ENCODE measurements around the gene THOC5.

The THOC5 gene

DNA sequence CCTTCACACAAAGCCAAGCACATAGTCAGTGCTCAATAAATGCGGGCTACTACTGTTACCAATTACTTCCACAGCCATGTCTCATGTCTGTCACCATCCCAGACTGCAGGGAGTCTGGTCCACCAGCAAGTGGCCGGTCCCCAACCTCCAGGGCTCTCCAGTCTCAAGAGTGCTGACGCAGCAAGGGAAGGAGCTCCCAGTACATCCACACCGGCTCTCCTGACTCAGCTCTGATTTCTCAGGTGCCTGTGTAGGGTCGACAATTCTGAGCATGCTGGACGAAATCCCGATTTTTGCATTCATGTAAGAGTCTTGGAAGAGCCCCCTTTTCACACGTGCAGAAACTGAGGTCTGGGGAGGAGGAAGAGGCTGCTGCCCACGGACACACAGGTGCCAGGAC lies 83.8 kb downstream of the THOC5 start:
- Histone ChIP-seq H3K9me3 (ENCODE audit: severe bottlenecking) (no peaks in the 10 kb centered on the region), H3K36me3 (no peaks in the 10 kb centered on the region), H3K4me3 (ENCODE audit: low read depth, low read length) (no peak overlapping the region), H3K27ac (no peak overlapping the region), H3K27me3 (ENCODE audit: insufficient read depth, low read depth, severe bottlenecking) (no peaks in the 10 kb centered on the region)
- TF ChIP-seq, protein P1, sequence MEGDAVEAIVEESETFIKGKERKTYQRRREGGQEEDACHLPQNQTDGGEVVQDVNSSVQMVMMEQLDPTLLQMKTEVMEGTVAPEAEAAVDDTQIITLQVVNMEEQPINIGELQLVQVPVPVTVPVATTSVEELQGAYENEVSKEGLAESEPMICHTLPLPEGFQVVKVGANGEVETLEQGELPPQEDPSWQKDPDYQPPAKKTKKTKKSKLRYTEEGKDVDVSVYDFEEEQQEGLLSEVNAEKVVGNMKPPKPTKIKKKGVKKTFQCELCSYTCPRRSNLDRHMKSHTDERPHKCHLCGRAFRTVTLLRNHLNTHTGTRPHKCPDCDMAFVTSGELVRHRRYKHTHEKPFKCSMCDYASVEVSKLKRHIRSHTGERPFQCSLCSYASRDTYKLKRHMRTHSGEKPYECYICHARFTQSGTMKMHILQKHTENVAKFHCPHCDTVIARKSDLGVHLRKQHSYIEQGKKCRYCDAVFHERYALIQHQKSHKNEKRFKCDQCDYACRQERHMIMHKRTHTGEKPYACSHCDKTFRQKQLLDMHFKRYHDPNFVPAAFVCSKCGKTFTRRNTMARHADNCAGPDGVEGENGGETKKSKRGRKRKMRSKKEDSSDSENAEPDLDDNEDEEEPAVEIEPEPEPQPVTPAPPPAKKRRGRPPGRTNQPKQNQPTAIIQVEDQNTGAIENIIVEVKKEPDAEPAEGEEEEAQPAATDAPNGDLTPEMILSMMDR (IDR thresholded peaks at IDR 0.05; ENCODE audit: low read depth, low read length), result no peak
- DNase-seq, result no peak

DNA sequence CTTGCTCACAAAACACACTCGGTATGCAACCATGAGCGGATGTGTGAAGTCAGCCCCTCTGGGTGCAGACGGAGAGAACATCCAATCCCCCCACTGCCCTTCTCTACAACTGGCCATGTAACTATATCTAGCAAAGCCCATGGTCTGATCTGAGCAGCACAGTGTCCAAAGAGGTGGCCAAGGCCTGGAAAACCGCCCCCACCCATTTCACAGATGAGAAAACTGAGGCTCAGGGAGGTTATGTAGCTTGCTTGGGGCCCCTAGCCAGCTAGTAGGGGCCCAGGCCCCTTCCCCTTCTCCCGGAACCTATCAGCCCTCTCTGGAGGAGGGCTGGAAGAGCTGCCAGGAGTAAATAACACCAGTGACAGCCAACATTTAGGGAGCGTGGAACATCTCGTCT lies 89.0 kb downstream of the THOC5 start:
- Histone ChIP-seq H3K9me3 (ENCODE audit: severe bottlenecking) (no peaks in the 10 kb centered on the region), H3K27ac (no peak overlapping the region), H3K27me3 (ENCODE audit: insufficient read depth, low read depth, severe bottlenecking) (no peaks in the 10 kb centered on the region), H3K4me3 (ENCODE audit: low read depth, low read length) (no peak overlapping the region), H3K36me3 (no peaks in the 10 kb centered on the region)
- no peak for DNase-seq
- TF ChIP-seq, protein P1 (IDR thresholded peaks at IDR 0.05; ENCODE audit: low read depth, low read length), result no peak

DNA sequence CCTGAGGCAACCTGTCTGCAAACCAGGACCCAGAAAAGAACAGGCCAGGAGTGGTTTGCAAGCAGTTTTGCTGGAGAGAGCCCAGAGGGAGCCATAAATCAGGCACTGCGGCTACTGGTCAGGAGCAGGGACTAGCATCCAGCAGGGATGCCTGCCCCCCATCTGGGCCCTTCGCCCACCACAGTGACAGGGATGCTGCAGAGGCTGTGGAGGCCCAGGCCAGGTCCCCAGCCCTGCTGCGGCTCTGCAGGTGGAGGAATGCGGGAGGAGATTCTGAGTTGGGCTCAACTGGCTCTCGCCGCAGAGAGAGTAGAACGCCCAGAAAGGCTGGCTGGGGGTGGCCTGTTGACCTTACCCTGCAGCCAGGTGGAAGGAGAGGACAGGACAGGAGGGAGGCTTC lies 89.9 kb downstream of the THOC5 start:
- Histone ChIP-seq H3K9me3 (ENCODE audit: severe bottlenecking) (no peaks in the 10 kb centered on the region), H3K27me3 (ENCODE audit: insufficient read depth, low read depth, severe bottlenecking) (no peaks in the 10 kb centered on the region), H3K4me3 (ENCODE audit: low read depth, low read length) (no peak overlapping the region), H3K27ac (no peak overlapping the region), H3K36me3 (no peaks in the 10 kb centered on the region)
- DNase-seq, result no peak
- TF ChIP-seq, protein P1 (IDR thresholded peaks at IDR 0.05; ENCODE audit: low read depth, low read length), result no peak

DNA sequence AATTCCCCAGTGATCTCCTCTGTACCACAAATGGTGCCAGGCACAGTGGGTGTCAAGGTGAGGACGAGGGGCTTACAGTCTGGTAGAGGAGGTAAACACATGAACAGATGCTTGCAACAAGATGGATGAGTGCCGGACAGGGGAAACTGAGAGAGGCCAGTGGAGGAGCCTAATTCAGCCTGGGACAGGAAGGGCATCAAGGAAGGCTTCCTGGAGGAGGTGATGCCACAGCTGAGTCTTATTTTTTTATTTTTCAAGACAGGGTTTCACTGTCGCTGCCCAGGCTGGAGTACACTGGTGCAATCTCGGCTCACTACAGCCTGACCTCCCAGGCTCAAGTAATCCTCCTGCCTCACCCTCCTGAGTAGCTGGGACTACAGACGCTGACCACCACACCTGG lies 92.3 kb downstream of the THOC5 start:
- Histone ChIP-seq H3K4me3 (ENCODE audit: low read depth, low read length) (no peak overlapping the region), H3K27ac (no peak overlapping the region), H3K27me3 (ENCODE audit: insufficient read depth, low read depth, severe bottlenecking) (no peaks in the 10 kb centered on the region), H3K9me3 (ENCODE audit: severe bottlenecking) (no peaks in the 10 kb centered on the region), H3K36me3 (no peaks in the 10 kb centered on the region)
- no peak for DNase-seq
- TF ChIP-seq, protein P1 (IDR thresholded peaks at IDR 0.05; ENCODE audit: low read depth, low read length), result no peak

DNA sequence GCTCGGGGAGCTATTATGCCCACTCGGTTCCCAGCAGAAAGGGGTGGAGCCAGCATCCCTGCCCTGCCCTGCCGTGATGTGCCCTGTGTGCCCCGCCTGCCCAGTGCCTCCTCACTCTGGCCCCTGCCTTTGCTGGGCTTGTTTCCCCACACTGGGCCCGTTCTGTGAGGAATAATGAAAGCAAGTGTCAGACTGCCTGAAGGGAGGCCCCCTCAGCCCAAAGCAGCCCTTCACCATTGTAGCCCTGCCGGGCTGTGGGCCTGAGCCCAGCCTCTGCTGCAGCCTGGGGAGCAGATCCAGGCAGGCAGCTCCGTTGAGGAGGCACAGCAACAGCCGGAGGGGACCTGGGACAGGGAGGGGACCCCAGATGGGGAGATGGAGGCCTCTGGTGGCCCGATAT lies 93.8 kb downstream of the THOC5 start:
- H3K9me3 ChIP-seq (ENCODE audit: severe bottlenecking), result no peaks in the 10 kb centered on the region
- no peak overlapping the region for H3K4me3 ChIP-seq (ENCODE audit: low read depth, low read length)
- no peaks in the 10 kb centered on the region for H3K27me3 ChIP-seq (ENCODE audit: insufficient read depth, low read depth, severe bottlenecking)
- no peaks in the 10 kb centered on the region for H3K36me3 ChIP-seq
- TF ChIP-seq, protein P1 (IDR thresholded peaks at IDR 0.05; ENCODE audit: low read depth, low read length), result no peak
- DNase-seq, result no peak
- H3K27ac ChIP-seq, result no peak overlapping the region

DNA sequence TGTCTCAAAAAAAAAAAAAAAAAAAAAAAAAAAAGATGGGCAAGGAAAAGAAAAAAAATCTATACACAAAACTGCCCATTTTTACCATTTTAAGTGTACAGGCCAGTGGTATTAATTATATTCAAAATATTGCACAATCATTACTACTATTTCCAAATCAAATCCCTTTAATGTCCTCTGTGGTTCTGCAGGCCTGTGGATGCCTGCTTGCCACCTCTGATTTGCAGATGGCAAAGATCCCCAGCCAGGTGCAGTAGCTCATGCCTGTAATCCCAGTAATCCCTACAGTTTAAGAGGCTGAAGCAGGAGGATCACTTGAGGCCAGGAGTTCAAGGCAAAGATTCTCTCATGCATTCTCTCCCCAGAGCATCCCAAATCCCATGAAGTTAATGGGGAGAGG lies 95.0 kb downstream of the THOC5 start:
- Histone ChIP-seq H3K27me3 (ENCODE audit: insufficient read depth, low read depth, severe bottlenecking) (no peaks in the 10 kb centered on the region), H3K27ac (no peak overlapping the region), H3K36me3 (no peaks in the 10 kb centered on the region), H3K4me3 (ENCODE audit: low read depth, low read length) (no peak overlapping the region), H3K9me3 (ENCODE audit: severe bottlenecking) (no peaks in the 10 kb centered on the region)
- TF ChIP-seq, protein P1 (IDR thresholded peaks at IDR 0.05; ENCODE audit: low read depth, low read length), result no peak
- DNase-seq, result peak; percentile 76

Data from WERI-Rb-1 (cell line).